HG02870 (cell line): ENCODE data around the gene RRBP1.
A peak's percentile ranks its signal among the peaks of the same experiment; 100 is the strongest.

Source experiments
- ATAC-seq: cut with Tn5 transposase; IDR thresholded peaks from one replicate; pipeline ENCODE4 v1.9.1; 2021; ENCODE audit warnings: mild to moderate bottlenecking, moderate library complexity; ENCODE audit not compliant: unreplicated experiment

RRBP1 gene

DNA sequence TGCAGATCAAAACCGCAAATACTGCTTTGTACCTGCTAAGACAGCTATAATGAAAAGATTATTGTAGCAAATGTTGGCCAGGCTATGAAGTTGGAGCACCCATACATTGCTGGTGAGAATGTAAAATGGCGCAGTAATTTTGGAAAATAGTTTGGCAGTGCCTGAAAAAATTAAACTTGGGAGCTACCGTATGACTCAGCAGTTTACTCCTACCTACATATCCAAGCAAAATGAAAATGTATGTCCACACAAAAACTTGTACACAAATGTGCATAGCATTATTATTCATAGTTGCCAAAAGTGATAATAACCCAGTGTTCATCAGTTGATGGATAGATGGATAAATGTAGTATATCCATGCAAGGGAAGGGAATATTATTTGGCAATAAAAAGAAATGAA lies 98.9 kb downstream of the RRBP1 start:
- no peak for ATAC-seq

- ATAC-seq = no peak
Measured at GRCh38 chr20:17580895-17581294, 101.1 kb downstream of the RRBP1 start.

- no peak for ATAC-seq
Measured at GRCh38 chr20:17579369-17580039, 102.5 kb downstream of the RRBP1 start.

DNA sequence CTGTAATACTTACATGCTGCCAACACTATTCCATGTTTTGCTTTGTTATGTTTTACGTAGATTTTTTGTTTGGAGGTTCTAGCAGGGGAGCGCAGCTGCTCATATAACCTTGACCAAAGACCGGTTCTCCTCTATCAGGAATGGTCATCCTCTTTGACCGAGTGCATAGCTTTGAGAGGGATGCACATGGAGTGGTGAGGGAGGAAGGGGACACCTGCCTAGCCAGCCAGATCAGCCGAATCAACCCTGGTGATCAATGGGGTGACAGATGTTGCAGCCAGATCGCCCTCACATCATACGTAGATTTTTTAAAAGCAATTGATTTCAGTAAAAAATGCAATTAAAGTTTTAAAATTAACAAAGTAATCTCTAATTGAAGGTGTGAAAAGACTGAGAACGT lies 105.8 kb downstream of the RRBP1 start:
- no peak for ATAC-seq

DNA sequence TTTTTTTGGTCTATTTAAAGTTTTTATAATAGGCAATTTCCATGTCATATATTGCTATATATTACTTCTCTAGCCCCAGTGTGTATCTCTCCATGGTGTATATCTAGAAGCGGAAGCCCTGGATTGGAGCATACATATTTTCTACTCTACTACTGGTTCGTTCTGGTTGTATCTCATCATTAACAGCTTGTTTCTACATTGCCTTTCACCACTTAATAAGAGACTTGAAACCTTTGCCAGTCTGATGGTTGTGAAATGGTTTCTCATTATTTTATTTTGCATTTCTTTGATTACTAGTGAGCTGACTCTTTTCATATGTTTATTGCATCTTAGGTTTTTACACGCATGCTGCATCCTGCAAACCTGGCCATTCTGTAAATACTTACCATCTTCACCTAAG lies 108.6 kb downstream of the RRBP1 start:
- ATAC-seq = no peak

- ATAC-seq = no peak
Measured at GRCh38 chr20:17572034-17572638, 109.9 kb downstream of the RRBP1 start.

- ATAC-seq = peak; percentile 50
Measured at GRCh38 chr20:17571153-17571527, 110.9 kb downstream of the RRBP1 start.

DNA sequence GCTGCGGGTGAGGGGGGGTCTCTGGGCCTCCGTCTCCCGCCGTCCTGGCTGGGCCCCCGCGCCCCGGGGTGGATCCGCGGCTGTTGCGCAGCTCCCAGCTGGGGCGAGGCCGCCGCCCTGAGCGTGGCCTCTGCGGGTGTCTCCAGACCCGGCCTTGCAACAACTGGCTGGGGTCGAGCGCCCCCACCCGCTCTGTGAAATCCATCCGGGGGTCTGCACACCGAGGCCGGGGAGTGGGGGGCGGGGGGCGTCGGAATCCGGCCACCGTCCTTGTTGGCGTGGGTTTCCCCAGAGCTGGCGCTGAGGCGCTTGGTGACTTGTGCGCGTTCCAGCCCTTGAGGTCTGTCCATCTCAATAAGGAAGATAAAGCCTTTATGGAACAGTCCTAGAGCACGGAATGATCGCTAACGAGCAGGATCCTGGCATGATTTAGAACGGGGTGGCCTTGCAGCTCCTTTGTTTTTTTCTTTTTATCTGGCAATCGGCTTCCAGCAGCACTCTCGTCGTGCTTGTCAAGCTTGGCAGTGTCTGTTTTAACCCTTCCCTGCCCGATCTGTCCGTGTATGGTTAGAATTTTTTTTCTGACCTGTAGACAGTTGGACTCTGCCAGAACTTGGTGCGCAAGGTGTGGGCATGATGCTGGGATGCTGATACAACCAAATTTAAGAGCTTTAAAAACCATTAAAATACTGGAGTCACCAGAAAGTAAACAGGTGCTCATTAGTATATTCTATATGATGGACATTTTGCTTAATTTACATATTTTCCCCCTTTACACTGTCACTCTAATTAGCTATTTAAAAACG lies 111.5 kb downstream of the RRBP1 start:
- peak; percentile 31 for ATAC-seq

DNA sequence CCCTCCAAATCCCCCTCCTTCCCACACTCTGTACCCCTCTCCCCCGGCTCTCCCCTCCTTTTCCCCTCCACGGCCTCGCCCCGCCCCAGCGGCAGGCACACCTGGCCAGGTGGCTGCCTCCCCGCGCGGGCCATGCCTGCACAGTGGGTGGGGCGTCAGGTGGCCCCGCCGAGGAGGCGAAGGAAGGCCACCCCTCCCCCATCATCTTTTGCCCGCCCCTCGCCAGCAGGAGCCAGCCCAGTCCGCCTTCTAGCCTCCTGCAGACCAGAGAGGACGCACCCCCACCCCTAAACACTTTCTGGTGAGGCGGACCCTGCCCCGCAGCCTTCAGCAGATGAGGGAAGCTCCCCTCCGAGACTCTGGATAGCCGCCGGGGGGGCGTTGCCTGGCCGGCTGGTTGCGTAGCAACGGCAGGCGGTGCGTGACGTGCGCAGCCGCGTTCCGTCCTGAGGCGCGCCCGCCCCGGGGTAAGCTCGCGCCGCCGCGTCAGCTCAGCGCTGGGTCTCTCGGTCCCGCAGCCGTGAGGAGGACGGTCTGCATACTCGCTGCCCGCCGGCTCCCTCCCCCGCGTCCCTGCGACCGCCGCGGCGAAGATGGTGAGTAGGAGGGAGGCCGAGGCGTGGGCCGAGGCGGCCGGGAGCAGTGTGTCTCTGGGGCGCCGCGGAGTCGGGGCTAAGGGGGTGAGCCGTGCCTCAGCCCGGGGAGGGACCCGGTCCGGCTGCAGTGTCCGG lies 112.3 kb downstream of the RRBP1 start, which contains the start of gene DSTN:
TSS of gene DSTN (plus strand) at position 460 of the 731 bp plus-strand sequence. CDS start at position 594, 134 bp downstream.
- ATAC-seq = peak; percentile 82

DNA sequence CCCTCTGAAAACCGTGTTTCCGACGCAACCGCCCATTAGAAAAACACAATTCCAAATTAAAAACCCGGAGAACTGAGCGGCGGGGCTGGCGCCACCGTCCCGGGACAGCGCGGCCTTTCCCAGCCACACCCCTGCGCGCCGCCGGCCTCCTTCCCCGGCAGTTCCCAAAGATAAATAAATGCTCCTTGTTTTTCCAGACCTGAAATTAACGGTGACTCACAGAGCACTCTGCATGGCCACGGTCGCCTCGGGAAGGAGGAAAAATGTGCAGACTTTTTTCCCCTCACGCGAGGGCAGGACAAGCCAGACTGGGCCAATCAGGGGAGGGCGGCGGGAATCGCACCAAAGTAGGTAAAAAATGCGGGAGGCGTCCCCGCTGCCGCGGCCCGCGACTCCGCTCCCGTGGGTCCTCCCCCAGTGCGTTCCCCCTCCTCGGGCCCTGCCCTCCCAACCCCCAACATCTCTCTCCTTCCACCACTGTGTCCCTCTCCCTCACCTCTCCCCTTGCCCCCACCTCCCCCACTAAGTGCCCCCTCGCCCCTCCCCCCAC lies 113.0 kb downstream of the RRBP1 start:
- no peak for ATAC-seq

DNA sequence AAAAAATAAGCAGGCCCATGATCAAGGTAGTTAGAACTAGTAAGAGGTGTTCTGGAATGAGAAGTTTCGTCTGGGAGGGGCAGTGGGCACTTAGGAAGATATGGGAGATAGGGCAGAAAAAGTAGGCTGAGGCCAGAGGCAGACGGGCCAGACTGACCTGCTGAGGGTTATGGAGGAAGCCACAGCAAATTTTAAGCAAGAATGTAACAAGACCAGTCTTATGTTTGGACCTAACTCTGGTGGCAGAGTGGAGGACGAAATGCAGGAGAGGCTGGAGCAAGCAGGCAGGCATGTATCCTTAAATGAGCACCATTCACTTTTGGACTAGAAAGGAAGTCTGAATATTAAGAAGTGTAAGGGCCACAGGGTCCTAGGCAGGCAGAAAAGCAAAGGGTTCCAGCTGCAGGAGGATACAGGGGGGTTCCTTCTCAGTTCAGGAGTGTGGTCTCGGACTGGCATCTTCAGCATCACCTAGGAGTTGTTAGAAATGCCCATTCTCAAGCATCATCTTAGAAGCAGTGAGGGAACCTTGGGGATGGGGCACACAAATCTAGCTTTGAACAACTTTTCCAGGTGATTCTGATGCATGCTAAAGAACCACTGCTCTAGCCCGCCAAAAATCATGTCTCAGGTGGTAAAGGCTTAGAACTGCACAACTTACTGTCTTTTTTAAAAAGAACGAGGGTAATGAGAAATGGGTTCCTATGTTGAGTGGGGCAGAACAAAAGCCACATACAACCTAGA lies 113.8 kb downstream of the RRBP1 start:
- ATAC-seq = no peak

- ATAC-seq = no peak
Measured at GRCh38 chr20:17566345-17566744, 115.7 kb downstream of the RRBP1 start.

DNA sequence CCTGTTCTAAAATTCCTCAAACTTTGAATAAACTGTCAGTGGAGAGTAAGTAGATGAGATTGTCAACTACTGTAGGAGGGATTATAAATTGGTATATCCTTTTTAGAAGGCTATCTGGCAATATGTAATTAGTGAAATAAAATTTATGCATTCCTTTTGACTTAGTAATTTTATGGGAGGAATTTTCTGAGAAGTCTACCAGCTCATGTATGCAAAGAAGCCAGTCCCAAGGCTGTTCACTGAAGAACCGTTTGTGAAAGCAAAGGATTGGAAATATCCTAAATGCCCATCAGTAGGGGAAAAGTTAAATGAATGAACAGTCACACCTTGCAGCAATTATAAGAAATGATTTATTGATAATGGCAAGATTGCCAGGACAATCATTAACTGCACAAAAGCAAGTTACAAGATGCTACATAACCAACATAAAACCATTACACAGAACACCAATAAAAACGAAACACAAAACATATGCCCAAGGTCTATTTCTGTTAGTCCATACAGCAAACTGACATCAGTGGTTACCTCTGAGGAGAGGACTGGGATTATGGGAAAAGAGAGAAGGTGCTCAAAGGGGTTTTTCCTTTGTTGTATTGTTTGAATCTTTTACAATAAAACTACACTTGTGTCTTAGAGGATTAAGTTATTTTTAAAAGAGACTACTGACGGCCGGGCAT lies 116.7 kb downstream of the RRBP1 start:
- ATAC-seq = no peak
